GM12875 (cell line): ENCODE data around the gene CCDC77.

Source experiments
- H3K4me3 ChIP-seq: one replicate; pipeline ENCODE4 v1.5.1; 2011; ENCODE audit warnings: low read depth, low read length, control low read depth
- TF ChIP-seq, protein P1 (sequence below): IDR thresholded peaks from 2 replicates; pipeline ENCODE4 v1.5.1; 2011; ENCODE audit warnings: low read depth, mild to moderate bottlenecking, control low read depth, inconsistent platforms, low read length, moderate library complexity, borderline replicate concordance; ENCODE audit not compliant: insufficient read depth

The CCDC77 gene

GRCh38 chr12:452667-453210 is 51.3 kb downstream of the CCDC77 start:
- no peak overlapping the region for H3K4me3 ChIP-seq
- TF ChIP-seq, protein P1, sequence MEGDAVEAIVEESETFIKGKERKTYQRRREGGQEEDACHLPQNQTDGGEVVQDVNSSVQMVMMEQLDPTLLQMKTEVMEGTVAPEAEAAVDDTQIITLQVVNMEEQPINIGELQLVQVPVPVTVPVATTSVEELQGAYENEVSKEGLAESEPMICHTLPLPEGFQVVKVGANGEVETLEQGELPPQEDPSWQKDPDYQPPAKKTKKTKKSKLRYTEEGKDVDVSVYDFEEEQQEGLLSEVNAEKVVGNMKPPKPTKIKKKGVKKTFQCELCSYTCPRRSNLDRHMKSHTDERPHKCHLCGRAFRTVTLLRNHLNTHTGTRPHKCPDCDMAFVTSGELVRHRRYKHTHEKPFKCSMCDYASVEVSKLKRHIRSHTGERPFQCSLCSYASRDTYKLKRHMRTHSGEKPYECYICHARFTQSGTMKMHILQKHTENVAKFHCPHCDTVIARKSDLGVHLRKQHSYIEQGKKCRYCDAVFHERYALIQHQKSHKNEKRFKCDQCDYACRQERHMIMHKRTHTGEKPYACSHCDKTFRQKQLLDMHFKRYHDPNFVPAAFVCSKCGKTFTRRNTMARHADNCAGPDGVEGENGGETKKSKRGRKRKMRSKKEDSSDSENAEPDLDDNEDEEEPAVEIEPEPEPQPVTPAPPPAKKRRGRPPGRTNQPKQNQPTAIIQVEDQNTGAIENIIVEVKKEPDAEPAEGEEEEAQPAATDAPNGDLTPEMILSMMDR: peak; percentile 67

DNA sequence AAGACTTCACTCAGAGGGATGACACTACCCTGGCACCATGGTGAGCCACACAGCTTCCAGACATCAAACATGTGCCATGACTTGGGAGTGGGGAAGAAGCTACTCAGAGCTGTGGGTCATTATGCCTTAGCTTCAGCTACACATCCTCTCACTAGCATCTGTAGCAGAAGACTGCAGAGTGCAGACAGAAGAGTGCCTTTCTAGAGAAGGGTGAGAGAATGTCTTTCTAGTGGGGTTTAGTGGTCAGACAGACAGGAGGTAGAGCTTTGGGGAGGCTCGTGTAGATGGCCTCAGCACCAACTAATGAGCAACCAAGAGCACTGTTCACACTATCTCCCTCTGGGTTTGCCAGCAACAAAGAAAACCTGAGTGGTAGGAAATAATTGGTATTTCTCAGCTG is 53.4 kb downstream of the CCDC77 start:
- TF ChIP-seq, protein P1: no peak
- no peak overlapping the region for H3K4me3 ChIP-seq

DNA sequence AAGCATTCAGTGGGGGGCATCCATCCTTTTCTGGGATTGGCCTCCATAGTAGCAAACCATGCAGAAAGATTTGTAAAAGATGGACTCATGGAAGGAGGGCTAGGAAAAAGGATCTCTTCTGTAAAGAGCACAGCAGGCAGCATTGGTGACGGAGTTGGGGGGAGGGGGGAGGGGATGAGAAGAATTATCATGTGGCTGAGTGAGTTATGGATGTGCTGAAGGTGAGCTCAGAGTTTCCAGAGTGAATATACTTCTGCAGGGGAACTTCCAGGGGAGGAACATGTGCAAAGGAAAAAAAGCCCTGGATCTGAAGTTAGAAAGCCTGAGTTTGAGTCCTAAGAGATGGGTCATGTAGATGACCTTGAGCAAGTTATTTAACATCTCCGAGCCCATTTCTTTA is 54.4 kb downstream of the CCDC77 start:
- H3K4me3 ChIP-seq: no peak overlapping the region
- TF ChIP-seq, protein P1: no peak

DNA sequence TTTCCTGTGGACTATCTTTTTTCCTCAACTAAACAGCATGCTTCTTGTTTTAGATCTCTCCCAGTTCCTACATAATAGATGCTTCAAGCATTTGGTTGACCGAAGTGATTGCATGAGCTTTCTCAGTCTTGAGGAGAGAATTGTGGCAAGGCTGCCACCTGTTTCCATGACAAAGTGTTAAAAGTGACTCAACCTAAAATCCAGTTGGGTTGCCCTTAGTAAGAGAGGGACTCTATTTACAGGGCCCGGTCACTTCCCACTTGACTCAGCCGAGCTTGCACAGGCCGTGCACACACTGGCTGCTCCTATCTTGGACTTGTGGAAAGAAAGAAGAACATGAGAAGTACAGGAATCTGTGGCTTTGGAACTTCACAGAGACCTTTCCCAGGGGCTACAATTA is 56.2 kb downstream of the CCDC77 start:
- TF ChIP-seq, protein P1: no peak
- no peak overlapping the region for H3K4me3 ChIP-seq

GRCh38 chr12:459050-459429 is 57.6 kb downstream of the CCDC77 start:
- TF ChIP-seq, protein P1: no peak
- no peak overlapping the region for H3K4me3 ChIP-seq

GRCh38 chr12:459430-460258 is 58.2 kb downstream of the CCDC77 start, which contains the start of gene B4GALNT3:
Gene B4GALNT3 (plus strand): TSS chr12:459939. CDS start chr12:460377, 438 bp downstream.
- peak within 1 kb of the TSS; percentile 36 for H3K4me3 ChIP-seq
- TF ChIP-seq, protein P1: no peak
